ENCODE results near the gene TRIP12. TPM values are rescaled to one million over a fixed set of nuclear protein-coding genes. Genes with fewer than 3 reads are reported as not detected.
"Not testable (repeated sequence)": the region's sequence is repeated elsewhere in the genome, so short reads cannot be mapped to it uniquely, and the experiment has no call there.

Gene TRIP12
- total RNA-seq, 1 donor from 2014 or later: 215 TPM

GRCh38 chr2:229835596-229836283, 86.1 kb downstream of the TRIP12 start:
- DNase-seq (ENCODE audit: extremely low read depth, low read depth, low spot score): no peak

GRCh38 chr2:229834368-229834767, 87.4 kb downstream of the TRIP12 start:
- not testable (repeated sequence) for DNase-seq (ENCODE audit: extremely low read depth, low read depth, low spot score)

GRCh38 chr2:229832510-229832898, 89.3 kb downstream of the TRIP12 start:
- no peak for DNase-seq (ENCODE audit: extremely low read depth, low read depth, low spot score)

GRCh38 chr2:229831805-229832509, 89.9 kb downstream of the TRIP12 start:
- DNase-seq (ENCODE audit: extremely low read depth, low read depth, low spot score): no peak

GRCh38 chr2:229825476-229825875, 96.3 kb downstream of the TRIP12 start:
- no peak for DNase-seq (ENCODE audit: extremely low read depth, low read depth, low spot score)

GRCh38 chr2:229821316-229821715, 100.5 kb downstream of the TRIP12 start:
- no peak for DNase-seq (ENCODE audit: extremely low read depth, low read depth, low spot score)

- no peak for DNase-seq (ENCODE audit: extremely low read depth, low read depth, low spot score)
Measured at GRCh38 chr2:229818230-229818629, 103.6 kb downstream of the TRIP12 start.

- no peak for DNase-seq (ENCODE audit: extremely low read depth, low read depth, low spot score)
Measured at GRCh38 chr2:229815858-229816257, 106.0 kb downstream of the TRIP12 start.

- DNase-seq (ENCODE audit: extremely low read depth, low read depth, low spot score): no peak
Measured at GRCh38 chr2:229815342-229815741, 106.5 kb downstream of the TRIP12 start.

- no peak for DNase-seq (ENCODE audit: extremely low read depth, low read depth, low spot score)
Measured at GRCh38 chr2:229810786-229811185, 111.0 kb downstream of the TRIP12 start.

GRCh38 chr2:229805559-229805958, 116.2 kb downstream of the TRIP12 start:
- no peak for DNase-seq (ENCODE audit: extremely low read depth, low read depth, low spot score)

GRCh38 chr2:229802785-229803184, 119.0 kb downstream of the TRIP12 start:
- DNase-seq (ENCODE audit: extremely low read depth, low read depth, low spot score): no peak

GRCh38 chr2:229800997-229801754, 120.6 kb downstream of the TRIP12 start:
- peak; percentile 64 for DNase-seq (ENCODE audit: extremely low read depth, low read depth, low spot score)

- no peak for DNase-seq (ENCODE audit: extremely low read depth, low read depth, low spot score)
Measured at GRCh38 chr2:229798446-229799155, 123.2 kb downstream of the TRIP12 start.

GRCh38 chr2:229795058-229795457, 126.8 kb downstream of the TRIP12 start:
- no peak for DNase-seq (ENCODE audit: extremely low read depth, low read depth, low spot score)

GRCh38 chr2:229794636-229795035, 127.2 kb downstream of the TRIP12 start:
- DNase-seq (ENCODE audit: extremely low read depth, low read depth, low spot score): no peak

GRCh38 chr2:229786289-229786688, 135.5 kb downstream of the TRIP12 start:
- not testable (repeated sequence) for DNase-seq (ENCODE audit: extremely low read depth, low read depth, low spot score)

- no peak for DNase-seq (ENCODE audit: extremely low read depth, low read depth, low spot score)
Measured at GRCh38 chr2:229784791-229785190, 137.0 kb downstream of the TRIP12 start.

GRCh38 chr2:229783108-229783721, 138.6 kb downstream of the TRIP12 start:
- DNase-seq (ENCODE audit: extremely low read depth, low read depth, low spot score): no peak

All from glomerular endothelial cell (primary cell).